GM23248 (cell line): Measurements from ENCODE around the gene GRIA3.

Source experiments
- EZH2 ChIP-seq: fragments of 200-600 bp; sonication (generic); IDR thresholded peaks from 2 replicates; pipeline ENCODE4 v1.6.1; 2018; ENCODE audit warnings: antibody characterized with exemption, mild to moderate bottlenecking; ENCODE audit not compliant: insufficient read depth, poor library complexity, severe bottlenecking
- EZH2phosphoT487 ChIP-seq: fragments of 200-600 bp; sonication (generic); IDR thresholded peaks from 2 replicates; pipeline ENCODE4 v1.6.1; 2018; ENCODE audit warnings: antibody characterized with exemption, moderate library complexity, mild to moderate bottlenecking, low read depth; ENCODE audit not compliant: insufficient read depth

DNA sequence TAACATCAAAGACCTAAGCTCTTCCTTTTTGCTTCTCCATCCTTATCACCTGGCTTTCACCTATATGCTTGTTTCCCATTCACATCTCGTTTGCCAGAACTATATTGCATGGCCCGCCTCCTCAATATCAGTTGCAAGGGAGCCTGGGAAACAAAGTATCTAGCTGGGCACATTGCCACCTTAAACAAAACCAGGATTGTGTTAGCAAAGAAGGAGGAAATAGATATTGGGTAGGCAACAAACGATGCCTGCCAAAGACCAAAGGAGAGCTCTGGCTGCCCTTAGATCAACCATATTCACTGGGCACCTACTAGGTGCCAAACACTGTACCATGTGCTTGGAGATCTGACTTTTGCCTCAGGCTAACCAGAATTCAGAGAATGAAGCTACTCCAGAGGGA lies 107.5 kb downstream of the GRIA3 start:
- TF ChIP-seq EZH2phosphoT487 (no peak), EZH2 (no peak)
